Neural cell (in vitro differentiated cells): Measurements from ENCODE around the gene MCC.

Experiments
- CTCF ChIP-seq: fragments of 450-650 bp; IDR thresholded peaks from 2 replicates; pipeline ENCODE4 v1.5.1; 2014; ENCODE audit warnings: antibody characterized with exemption, mild to moderate bottlenecking, moderate library complexity; ENCODE audit not compliant: poor library complexity, severe bottlenecking
- POLR2AphosphoS5 ChIP-seq: IDR thresholded peaks from 2 replicates; pipeline ENCODE4 v1.6.1; 2012

- TF ChIP-seq CTCF (no peak), POLR2AphosphoS5 (no peak)
Measured at GRCh38 chr5:113100981-113101380, 387.3 kb downstream of the MCC start.
